Measurements from ENCODE around the gene JPT1.

GRCh38 chr17:75159196-75160031, 5.1 kb upstream of the JPT1 start:
- TF ChIP-seq CTCF (conservative IDR thresholded peaks at IDR 0.05; ENCODE audit: low read length) (no peak), EZH2phosphoT487 (IDR thresholded peaks at IDR 0.05; ENCODE audit: borderline replicate concordance) (no peak)

Measured in Loucy (cell line).